Fibroblast of lung (primary cell): ENCODE data around the gene ACTR3. TPM values are rescaled to one million over a fixed set of nuclear protein-coding genes. Genes with fewer than 3 reads are reported as not detected.

ENCODE experiments used
- DNase-seq, 2 donors: peaks; one replicate each; pipeline versions ENCODE4 v3.0.0 to v3.0.0-alpha.2; 2010; ENCODE audit warnings: low read depth in 2 of 2
- H2AFZ ChIP-seq: 2 replicates; pipeline ENCODE4 v1.5.1; 2012; ENCODE audit warnings: low read length, control low read depth, inconsistent platforms
- H3K27ac ChIP-seq: 2 replicates; pipeline ENCODE4 v1.5.1; 2011; ENCODE audit warnings: low read length, control low read depth; ENCODE audit not compliant: insufficient read depth
- H3K27me3 ChIP-seq: 2 replicates; pipeline ENCODE4 v1.5.1; 2011; ENCODE audit warnings: mild to moderate bottlenecking, low read length; ENCODE audit not compliant: control insufficient read depth, insufficient read depth
- H3K36me3 ChIP-seq: 2 replicates; pipeline ENCODE4 v1.5.1; 2011; ENCODE audit warnings: low read length; ENCODE audit not compliant: control insufficient read depth, insufficient read depth
- H3K4me1 ChIP-seq: 2 replicates; pipeline ENCODE4 v1.5.1; 2011; ENCODE audit warnings: low read length; ENCODE audit not compliant: control insufficient read depth, insufficient read depth; ENCODE audit errors: extremely low read depth
- H3K4me2 ChIP-seq: 2 replicates; pipeline ENCODE4 v1.5.1; 2011; ENCODE audit warnings: low read length, control low read depth; ENCODE audit not compliant: insufficient read depth; ENCODE audit errors: extremely low read depth
- H3K4me3 ChIP-seq, 4 experiments: fragments of 200-600 bp in 1 of 4; sonication (generic) in 1 of 4; replicated peaks in 1 of 4; 2 replicates each; pipeline ENCODE4 v1.5.1; 2011 to 2016; ENCODE audit warnings: low read length in 4 of 4, low read depth in 3 of 4, mild to moderate bottlenecking in 3 of 4, control low read depth in 2 of 4, inconsistent platforms in 1 of 4, mixed read lengths in 1 of 4; ENCODE audit not compliant: insufficient read depth in 1 of 4; ENCODE audit errors: control extremely low read depth in 1 of 4
- H3K79me2 ChIP-seq: 2 replicates; pipeline ENCODE4 v1.5.1; 2012; ENCODE audit warnings: mild to moderate bottlenecking, low read length, inconsistent platforms; ENCODE audit not compliant: control insufficient read depth, insufficient read depth
- H3K9ac ChIP-seq: 2 replicates; pipeline ENCODE4 v1.5.1; 2011; ENCODE audit warnings: mild to moderate bottlenecking, low read length, control low read depth; ENCODE audit not compliant: insufficient read depth
- H3K9me3 ChIP-seq: 2 replicates; pipeline ENCODE4 v1.5.1; 2012; ENCODE audit warnings: low read depth, low read length; ENCODE audit not compliant: control insufficient read depth, insufficient read depth
- H4K20me1 ChIP-seq: 2 replicates; pipeline ENCODE4 v1.5.1; 2011; ENCODE audit warnings: low read length; ENCODE audit not compliant: control insufficient read depth, insufficient read depth; ENCODE audit errors: extremely low read depth
- EZH2 ChIP-seq: IDR thresholded peaks from 2 replicates; pipeline ENCODE4 v1.5.1; 2012; ENCODE audit warnings: low read length, control low read depth, mild to moderate bottlenecking; ENCODE audit errors: missing control alignments
- polyA plus RNA-seq, 2 donors: library from polyadenylated mRNA; depleted of rRNA in 1 of 2; stranded (reverse) in 1 of 2; unstranded in 1 of 2; fragments of >200 nt; gene quantifications; 2 replicates each; pipeline ENCODE4 v1.2.1, GENCODE V29; 2011 to 2012; ENCODE audit warnings: missing spikeins in 1 of 2
- total RNA-seq: library from RNA; depleted of rRNA; stranded (reverse); fragments of >200 nt; gene quantifications from 2 replicates; pipeline ENCODE4 v1.2.1, GENCODE V29; 2014
- TF ChIP-seq, protein P1 (sequence below), 2 donors: IDR thresholded peaks in 1 of 2; conservative IDR thresholded peaks in 1 of 2; 1 replicate in 1 of 2; 2 replicates in 1 of 2; pipeline ENCODE4 v1.5.1; 2011 to 2012; ENCODE audit warnings: low read length in 2 of 2, control low read depth in 1 of 2, inconsistent platforms in 1 of 2, low read depth in 1 of 2, mild to moderate bottlenecking in 1 of 2

Gene ACTR3
- total and polyA plus RNA-seq, 2 donors (not counting 1 experiment from before 2014, with no cell fraction given): 177 to 479 TPM

GRCh38 chr2:114011713-114012112, 121.8 kb downstream of the ACTR3 start:
- no peaks in the 10 kb centered on the region for H3K36me3 ChIP-seq
- H2AFZ ChIP-seq: no peak overlapping the region
- H3K79me2 ChIP-seq: no peaks in the 10 kb centered on the region
- H3K27me3 ChIP-seq: no peaks in the 10 kb centered on the region
- H3K9ac ChIP-seq: no peak overlapping the region
- no peak overlapping the region for H3K4me2 ChIP-seq
- DNase-seq: no peak
- H3K4me3 ChIP-seq: no peak overlapping the region
- TF ChIP-seq, protein P1, sequence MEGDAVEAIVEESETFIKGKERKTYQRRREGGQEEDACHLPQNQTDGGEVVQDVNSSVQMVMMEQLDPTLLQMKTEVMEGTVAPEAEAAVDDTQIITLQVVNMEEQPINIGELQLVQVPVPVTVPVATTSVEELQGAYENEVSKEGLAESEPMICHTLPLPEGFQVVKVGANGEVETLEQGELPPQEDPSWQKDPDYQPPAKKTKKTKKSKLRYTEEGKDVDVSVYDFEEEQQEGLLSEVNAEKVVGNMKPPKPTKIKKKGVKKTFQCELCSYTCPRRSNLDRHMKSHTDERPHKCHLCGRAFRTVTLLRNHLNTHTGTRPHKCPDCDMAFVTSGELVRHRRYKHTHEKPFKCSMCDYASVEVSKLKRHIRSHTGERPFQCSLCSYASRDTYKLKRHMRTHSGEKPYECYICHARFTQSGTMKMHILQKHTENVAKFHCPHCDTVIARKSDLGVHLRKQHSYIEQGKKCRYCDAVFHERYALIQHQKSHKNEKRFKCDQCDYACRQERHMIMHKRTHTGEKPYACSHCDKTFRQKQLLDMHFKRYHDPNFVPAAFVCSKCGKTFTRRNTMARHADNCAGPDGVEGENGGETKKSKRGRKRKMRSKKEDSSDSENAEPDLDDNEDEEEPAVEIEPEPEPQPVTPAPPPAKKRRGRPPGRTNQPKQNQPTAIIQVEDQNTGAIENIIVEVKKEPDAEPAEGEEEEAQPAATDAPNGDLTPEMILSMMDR (conservative IDR thresholded peaks at IDR 0.05 in 1 of 2, IDR thresholded peaks at IDR 0.05 in 1 of 2; ENCODE audit: low read depth in 1 of 2, low read length in 2 of 2): no peak
- no peak for TF ChIP-seq EZH2
- H3K9me3 ChIP-seq: no peaks in the 10 kb centered on the region
- H3K4me1 ChIP-seq: no peaks in the 10 kb centered on the region
- no peaks in the 10 kb centered on the region for H4K20me1 ChIP-seq
- H3K27ac ChIP-seq: no peak overlapping the region

Other genes with a start within 250 kb of the ACTR3 start
- gene SLC35F5, start 133.4 kb upstream of the ACTR3 start, total RNA-seq: 175 and 245 TPM in 2 replicates
- gene SLC35F5, start 133.4 kb upstream of the ACTR3 start, polyA plus RNA-seq: 86.1 and 93.1 TPM in 2 replicates